ENCODE results near the gene PKHD1. TPM values are rescaled to one million over a fixed set of nuclear protein-coding genes. Genes with fewer than 3 reads are reported as not detected.

The PKHD1 gene
- total RNA-seq, 1 experiment from 2014 or later = 0.40 TPM

DNA sequence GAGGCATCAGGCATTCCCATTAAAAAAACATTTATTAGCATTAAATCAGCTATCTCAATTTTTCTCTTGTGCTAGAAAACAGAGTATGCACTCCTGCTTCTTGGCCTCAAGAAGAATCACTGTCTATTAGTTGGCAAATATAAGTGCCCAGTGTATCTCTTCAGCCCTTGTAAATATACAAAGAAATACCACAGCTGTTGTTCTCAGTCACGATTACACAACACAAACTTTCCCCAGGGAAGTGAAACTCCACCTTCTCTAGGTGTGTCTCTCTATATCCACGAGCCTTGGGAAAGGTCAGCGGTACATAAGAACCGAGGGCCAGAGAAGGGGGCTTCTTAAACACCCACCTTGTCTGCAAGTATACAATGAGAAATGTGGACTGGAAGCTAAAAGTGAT, 194.7 kb downstream of the PKHD1 start:
- TF ChIP-seq EZH2phosphoT487 (IDR thresholded peaks at IDR 0.05; ENCODE audit: borderline replicate concordance, low read length) = no peak
- no peak for TF ChIP-seq CTCF (conservative IDR thresholded peaks at IDR 0.05; ENCODE audit: low read depth, low read length)
- no peak for TF ChIP-seq EZH2 (IDR thresholded peaks at IDR 0.05; ENCODE audit: low read length, unreplicated experiment)
- no peak overlapping the region for H3K4me3 ChIP-seq (ENCODE audit: low read length)
- ATAC-seq (peak; percentile 40; the same call in 1 of the 2 replicates), DNase-seq (peak; percentile 29)
- no peaks in the 10 kb centered on the region for H3K27me3 ChIP-seq (ENCODE audit: low read length)
- ChIA-PET POLR2A (ENCODE audit: unreplicated experiment) (no interaction called here), CTCF (no interaction called here)
- H3K27ac ChIP-seq (ENCODE audit: low read length) = peak overlapping the region; percentile 56
- intact Hi-C loops (cut with micrococcal nuclease) = no loop called here
- no peaks in the 10 kb centered on the region for H3F3A ChIP-seq (ENCODE audit: low read length, unreplicated experiment)
- H2AFZ ChIP-seq (ENCODE audit: low read length) = no peak overlapping the region
- H4K20me1 ChIP-seq (ENCODE audit: low read length) = no peaks in the 10 kb centered on the region
- H3K9ac ChIP-seq (ENCODE audit: low read length) = no peak overlapping the region
- no peaks in the 10 kb centered on the region for H3K36me3 ChIP-seq (ENCODE audit: low read depth, low read length)
- H3K9me3 ChIP-seq (ENCODE audit: low read length) = no peaks in the 10 kb centered on the region
- H3K4me2 ChIP-seq (ENCODE audit: low read length) = peak overlapping the region; percentile 36
- no TSS peak for BruUV-seq (replicated peaks)
- H3K9me2 ChIP-seq (replicated peaks; ENCODE audit: low read length) = no peaks in the 10 kb centered on the region
- no peaks in the 10 kb centered on the region for H3K79me2 ChIP-seq (ENCODE audit: low read length)
- H3K4me1 ChIP-seq (ENCODE audit: insufficient read depth, low read length) = peaks cover 26% of the 10 kb centered on the region

- Histone ChIP-seq H3K4me1 (ENCODE audit: insufficient read depth, low read length) (peaks cover 26% of the 10 kb centered on the region), H2AFZ (ENCODE audit: low read length) (no peak overlapping the region), H3F3A (ENCODE audit: low read length, unreplicated experiment) (no peaks in the 10 kb centered on the region), H3K4me3 (ENCODE audit: low read length) (no peak overlapping the region), H3K9me3 (ENCODE audit: low read length) (no peaks in the 10 kb centered on the region), H3K9me2 (replicated peaks; ENCODE audit: low read length) (no peaks in the 10 kb centered on the region), H3K27ac (ENCODE audit: low read length) (peak overlapping the region; percentile 56), H3K36me3 (ENCODE audit: low read depth, low read length) (no peaks in the 10 kb centered on the region), H3K9ac (ENCODE audit: low read length) (no peak overlapping the region), H3K79me2 (ENCODE audit: low read length) (no peaks in the 10 kb centered on the region), H3K4me2 (ENCODE audit: low read length) (peak overlapping the region; percentile 36; the same call in 1 of the 2 replicates), H3K27me3 (ENCODE audit: low read length) (no peaks in the 10 kb centered on the region), H4K20me1 (ENCODE audit: low read length) (no peaks in the 10 kb centered on the region)
- no TSS peak for BruUV-seq (replicated peaks)
- DNase-seq (peak; percentile 44), ATAC-seq (peak; percentile 50)
- TF ChIP-seq EZH2 (IDR thresholded peaks at IDR 0.05; ENCODE audit: low read length, unreplicated experiment) = no peak
- POLR2A ChIA-PET (ENCODE audit: unreplicated experiment) = no interaction called here
- CTCF ChIA-PET = no interaction called here
- intact Hi-C loops (cut with micrococcal nuclease) = no loop called here
These were observed 195.1 kb downstream of the PKHD1 start for GRCh38 chr6:51892339-51892738.

DNA sequence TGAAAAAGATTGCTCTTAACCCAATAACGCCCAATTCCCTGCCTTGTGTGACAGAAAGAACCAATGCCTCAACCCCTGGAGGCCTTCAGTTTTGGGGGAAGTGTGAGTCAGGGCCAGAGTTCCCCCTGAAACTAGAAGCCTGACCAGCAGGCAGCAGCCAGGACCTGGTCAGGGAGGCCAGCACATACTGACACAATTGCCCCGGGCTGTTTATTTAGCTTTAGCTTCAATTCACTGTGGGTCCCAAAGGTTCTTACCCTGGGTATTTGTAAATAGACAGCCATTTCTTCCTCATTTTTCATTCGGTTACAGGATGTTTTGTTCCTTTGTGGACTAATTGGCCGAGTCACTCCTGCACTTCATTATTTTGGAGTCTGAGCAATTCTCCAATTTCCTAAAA, 195.6 kb downstream of the PKHD1 start:
- POLR2A ChIA-PET (ENCODE audit: unreplicated experiment) = no interaction called here

More for the DNA sequence above, 195.6 kb downstream of the PKHD1 start:
- ATAC-seq (peak; percentile 41), DNase-seq (peak; percentile 44)
- no peaks in the 10 kb centered on the region for H3K36me3 ChIP-seq (ENCODE audit: low read depth, low read length)
- CTCF ChIA-PET = no interaction called here
- no peaks in the 10 kb centered on the region for H3K9me3 ChIP-seq (ENCODE audit: low read length)
- H3K27me3 ChIP-seq (ENCODE audit: low read length) = no peaks in the 10 kb centered on the region
- H3K4me1 ChIP-seq (ENCODE audit: insufficient read depth, low read length) = peaks cover 26% of the 10 kb centered on the region
- H4K20me1 ChIP-seq (ENCODE audit: low read length) = no peaks in the 10 kb centered on the region
- BruUV-seq (replicated peaks) = no TSS peak
- no peaks in the 10 kb centered on the region for H3K79me2 ChIP-seq (ENCODE audit: low read length)
- H3K4me2 ChIP-seq (ENCODE audit: low read length) = peak overlapping the region; percentile 36; the same call in 1 of the 2 replicates
- H3F3A ChIP-seq (ENCODE audit: low read length, unreplicated experiment) = no peaks in the 10 kb centered on the region
- intact Hi-C loops (cut with micrococcal nuclease) = no loop called here
- H3K9ac ChIP-seq (ENCODE audit: low read length) = no peak overlapping the region
- H3K4me3 ChIP-seq (ENCODE audit: low read length) = no peak overlapping the region
- no peaks in the 10 kb centered on the region for H3K9me2 ChIP-seq (replicated peaks; ENCODE audit: low read length)
- peak overlapping the region; percentile 56 for H3K27ac ChIP-seq (ENCODE audit: low read length)
- no peak for TF ChIP-seq CTCF (conservative IDR thresholded peaks at IDR 0.05; ENCODE audit: low read depth, low read length)
- TF ChIP-seq EZH2 (IDR thresholded peaks at IDR 0.05; ENCODE audit: low read length, unreplicated experiment) = no peak
- no peak for TF ChIP-seq EZH2phosphoT487 (IDR thresholded peaks at IDR 0.05; ENCODE audit: borderline replicate concordance, low read length)
- H2AFZ ChIP-seq (ENCODE audit: low read length) = no peak overlapping the region
